Neuron (in vitro differentiated cells): ENCODE measurements around the gene THSD4.

Experiments
- H2AFZ ChIP-seq: one replicate; pipeline ENCODE4 v1.6.1; 2013; ENCODE audit warnings: low read depth, mild to moderate bottlenecking, inconsistent platforms, low read length, moderate library complexity
- H3K27me3 ChIP-seq: one replicate; pipeline ENCODE4 v1.6.1; 2013; ENCODE audit warnings: low read length; ENCODE audit not compliant: insufficient read depth
- H3K36me3 ChIP-seq: one replicate; pipeline ENCODE4 v1.6.1; 2013; ENCODE audit warnings: low read length; ENCODE audit not compliant: insufficient read depth
- H3K4me1 ChIP-seq: one replicate; pipeline ENCODE4 v1.6.1; 2013; ENCODE audit warnings: low read length; ENCODE audit not compliant: insufficient read depth
- H3K4me3 ChIP-seq: 2 replicates; pipeline ENCODE4 v1.5.1; 2013; ENCODE audit warnings: mild to moderate bottlenecking, low read length, moderate library complexity
- H3K9me3 ChIP-seq: one replicate; pipeline ENCODE4 v1.6.1; 2013; ENCODE audit warnings: low read length

Gene THSD4

GRCh38 chr15:71282076-71282475 lies 166.8 kb downstream of the THSD4 start:
- Histone ChIP-seq H2AFZ (no peak overlapping the region), H3K36me3 (no peaks in the 10 kb centered on the region), H3K4me3 (no peak overlapping the region), H3K9me3 (no peaks in the 10 kb centered on the region), H3K4me1 (no peaks in the 10 kb centered on the region), H3K27me3 (no peaks in the 10 kb centered on the region)

DNA sequence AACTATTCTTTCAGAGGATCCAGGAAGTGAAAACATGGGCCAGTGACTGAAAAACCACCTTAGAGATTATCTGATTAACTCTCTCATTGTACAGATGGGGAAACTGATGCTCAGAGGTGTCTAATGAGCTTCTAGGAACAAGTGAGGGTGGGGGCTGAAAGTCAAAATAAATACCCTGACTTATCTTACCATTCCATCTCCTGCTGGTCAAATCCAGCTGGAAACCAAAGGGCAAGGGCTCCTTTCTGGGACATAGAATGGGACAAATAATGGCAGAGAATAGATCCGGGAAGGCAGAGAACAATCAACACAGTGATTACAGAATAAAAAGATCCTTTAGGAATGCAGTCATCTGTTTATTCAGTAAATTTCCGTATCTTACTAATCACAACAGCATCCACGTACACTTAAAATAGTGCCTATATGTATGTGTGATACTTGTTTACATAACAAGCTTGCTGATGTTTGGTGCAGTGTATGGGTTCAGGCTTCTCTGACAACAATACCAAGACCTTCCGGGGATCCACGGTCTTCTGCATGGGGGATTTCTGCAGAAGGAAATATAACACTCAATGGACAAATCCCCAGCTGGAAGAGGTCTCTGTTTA lies 173.2 kb downstream of the THSD4 start:
- H3K36me3 ChIP-seq: no peaks in the 10 kb centered on the region
- no peaks in the 10 kb centered on the region for H3K9me3 ChIP-seq
- H3K27me3 ChIP-seq: no peaks in the 10 kb centered on the region
- no peaks in the 10 kb centered on the region for H3K4me1 ChIP-seq
- H3K4me3 ChIP-seq: no peak overlapping the region
- no peak overlapping the region for H2AFZ ChIP-seq

- Histone ChIP-seq H3K36me3 (no peaks in the 10 kb centered on the region), H3K4me3 (no peak overlapping the region), H3K4me1 (no peaks in the 10 kb centered on the region), H3K27me3 (no peaks in the 10 kb centered on the region), H3K9me3 (no peaks in the 10 kb centered on the region), H2AFZ (no peak overlapping the region)
Observed at GRCh38 chr15:71290002-71290401, 174.7 kb downstream of the THSD4 start.

- Histone ChIP-seq H3K27me3 (no peaks in the 10 kb centered on the region), H2AFZ (no peak overlapping the region), H3K4me3 (no peak overlapping the region), H3K4me1 (no peaks in the 10 kb centered on the region), H3K36me3 (no peaks in the 10 kb centered on the region), H3K9me3 (no peaks in the 10 kb centered on the region)
Observed at GRCh38 chr15:71290881-71291635, 175.8 kb downstream of the THSD4 start.

GRCh38 chr15:71291723-71292122 lies 176.5 kb downstream of the THSD4 start:
- no peaks in the 10 kb centered on the region for H3K27me3 ChIP-seq
- no peaks in the 10 kb centered on the region for H3K36me3 ChIP-seq
- H3K4me3 ChIP-seq: no peak overlapping the region
- no peaks in the 10 kb centered on the region for H3K9me3 ChIP-seq
- H2AFZ ChIP-seq: no peak overlapping the region
- H3K4me1 ChIP-seq: no peaks in the 10 kb centered on the region

- H3K9me3 ChIP-seq: no peaks in the 10 kb centered on the region
- no peaks in the 10 kb centered on the region for H3K27me3 ChIP-seq
- H2AFZ ChIP-seq: no peak overlapping the region
- no peaks in the 10 kb centered on the region for H3K4me1 ChIP-seq
- no peak overlapping the region for H3K4me3 ChIP-seq
- H3K36me3 ChIP-seq: no peaks in the 10 kb centered on the region
Observed at GRCh38 chr15:71293723-71294122, 178.5 kb downstream of the THSD4 start.

DNA sequence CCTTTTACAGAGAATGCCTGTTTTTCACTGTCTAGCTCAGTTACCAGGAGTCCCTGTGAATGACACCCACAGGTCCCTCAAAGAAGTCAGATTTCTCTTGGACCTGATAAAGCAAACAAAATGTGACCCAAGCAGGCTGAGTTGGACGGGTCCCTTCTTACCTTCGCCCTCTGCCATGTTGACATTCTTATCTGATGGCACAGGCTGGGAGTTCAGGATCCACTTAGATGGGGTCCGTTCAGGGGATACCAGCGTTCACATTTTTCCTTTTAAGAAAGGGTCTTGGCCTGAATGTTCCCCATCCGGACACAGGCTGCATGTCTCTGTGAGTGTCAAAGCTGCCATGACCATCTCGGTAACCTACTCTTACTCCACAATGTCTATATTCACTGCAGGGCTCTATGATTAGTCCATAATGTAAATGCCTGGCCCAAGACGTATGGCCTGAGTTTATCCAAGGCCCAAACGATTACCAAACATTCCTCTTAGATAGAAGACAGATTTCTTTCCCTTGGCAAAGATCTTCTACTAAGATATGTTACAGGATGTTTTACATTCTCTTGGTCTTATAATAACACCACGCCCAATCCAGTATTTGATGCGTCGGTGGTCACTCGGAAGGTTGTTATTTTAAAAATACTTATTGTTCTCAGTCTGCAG lies 179.1 kb downstream of the THSD4 start:
- Histone ChIP-seq H3K9me3 (no peaks in the 10 kb centered on the region), H3K4me3 (no peak overlapping the region), H3K27me3 (no peaks in the 10 kb centered on the region), H3K36me3 (no peaks in the 10 kb centered on the region), H3K4me1 (no peaks in the 10 kb centered on the region), H2AFZ (no peak overlapping the region)

DNA sequence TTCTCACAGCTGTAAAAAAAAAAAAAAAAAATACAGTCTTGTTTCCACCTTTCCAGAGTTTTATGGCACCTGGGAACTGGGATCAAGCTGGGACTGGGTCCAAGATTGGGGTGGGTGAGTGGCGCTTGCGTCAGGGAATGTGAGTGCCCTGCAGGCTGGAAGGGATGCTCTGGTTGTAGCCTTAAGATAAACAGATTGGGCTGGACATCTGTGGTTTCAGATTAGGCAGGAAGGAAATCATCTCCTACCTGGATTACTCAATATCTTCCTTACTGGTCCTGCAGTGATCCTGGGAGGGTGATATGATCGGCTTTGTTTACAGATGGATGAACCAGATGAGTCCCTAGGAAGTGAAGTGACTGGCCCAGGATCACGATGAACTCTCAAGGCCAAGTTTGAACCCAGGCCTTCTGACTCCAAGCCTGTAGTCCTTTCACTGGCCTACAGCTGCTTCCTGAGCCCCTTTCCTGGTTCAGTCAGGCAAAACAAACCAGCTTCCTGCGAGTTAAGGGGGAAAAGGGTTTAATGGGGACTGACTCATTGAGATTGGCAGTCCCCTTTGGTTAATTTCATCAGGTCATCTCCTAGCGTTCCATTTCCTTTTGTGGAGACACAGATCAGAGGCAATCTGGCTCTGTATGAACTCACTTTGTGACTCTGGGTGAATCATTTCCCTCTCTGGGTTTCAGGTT lies 179.8 kb downstream of the THSD4 start:
- no peak overlapping the region for H3K4me3 ChIP-seq
- H3K9me3 ChIP-seq: no peaks in the 10 kb centered on the region
- H3K27me3 ChIP-seq: no peaks in the 10 kb centered on the region
- H3K4me1 ChIP-seq: no peaks in the 10 kb centered on the region
- no peak overlapping the region for H2AFZ ChIP-seq
- H3K36me3 ChIP-seq: no peaks in the 10 kb centered on the region

DNA sequence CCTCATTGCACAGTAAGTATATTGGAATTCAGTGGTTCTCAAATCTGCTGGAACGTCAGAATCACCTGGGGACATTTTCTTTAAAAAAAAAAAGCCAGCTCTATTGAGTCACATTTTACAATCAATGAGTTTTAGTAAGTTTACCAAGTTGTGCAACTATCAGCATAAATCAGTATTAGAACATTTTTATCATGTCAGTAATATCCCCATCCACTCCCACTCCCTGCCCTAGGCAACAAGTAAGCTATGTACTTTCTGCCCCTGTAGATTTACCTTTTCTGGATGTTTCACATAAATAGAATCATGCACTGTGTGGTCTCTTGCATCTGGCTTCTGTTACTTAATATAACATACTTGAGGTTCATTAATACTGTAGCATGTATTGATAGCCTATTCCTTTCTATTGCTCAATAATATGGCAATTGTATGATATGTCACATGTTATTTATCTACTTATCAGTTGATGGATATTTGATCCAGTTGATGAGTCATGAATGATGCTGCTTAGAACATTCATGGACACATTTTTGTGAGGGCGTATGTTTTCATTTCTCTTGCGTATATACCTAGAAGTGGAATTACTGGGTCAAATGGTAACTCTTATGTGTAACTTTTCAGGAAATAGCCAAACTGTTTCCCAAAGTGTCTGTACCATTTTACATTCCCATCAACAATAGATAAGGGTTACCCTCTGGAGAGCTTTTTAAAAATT lies 180.5 kb downstream of the THSD4 start:
- no peak overlapping the region for H3K4me3 ChIP-seq
- H3K9me3 ChIP-seq: no peaks in the 10 kb centered on the region
- no peaks in the 10 kb centered on the region for H3K27me3 ChIP-seq
- H3K36me3 ChIP-seq: no peaks in the 10 kb centered on the region
- H2AFZ ChIP-seq: no peak overlapping the region
- peaks cover 2% of the 10 kb centered on the region for H3K4me1 ChIP-seq

DNA sequence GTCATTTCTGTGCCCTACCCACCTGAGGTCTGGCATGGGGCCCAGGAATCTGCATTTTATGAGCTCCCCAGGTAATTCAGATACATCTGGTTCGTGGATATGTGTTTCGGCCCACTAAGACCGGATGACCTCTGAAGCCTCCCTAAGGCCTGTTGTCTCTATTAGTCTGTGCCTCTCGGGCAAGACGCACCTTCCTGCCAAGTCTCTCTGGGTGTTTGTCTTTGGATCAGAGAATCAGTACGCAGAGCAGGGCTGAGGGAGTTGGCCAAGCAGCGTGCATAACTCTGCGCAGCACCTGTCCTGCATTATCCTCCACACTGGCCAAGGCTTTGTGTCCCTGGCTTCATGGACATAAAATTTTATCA lies 181.0 kb downstream of the THSD4 start:
- Histone ChIP-seq H3K4me1 (peaks cover 2% of the 10 kb centered on the region), H3K36me3 (no peaks in the 10 kb centered on the region), H3K27me3 (no peaks in the 10 kb centered on the region), H3K4me3 (no peak overlapping the region), H2AFZ (no peak overlapping the region), H3K9me3 (no peaks in the 10 kb centered on the region)

- H3K27me3 ChIP-seq: no peaks in the 10 kb centered on the region
- no peak overlapping the region for H2AFZ ChIP-seq
- peaks cover 2% of the 10 kb centered on the region for H3K4me1 ChIP-seq
- H3K4me3 ChIP-seq: no peak overlapping the region
- no peaks in the 10 kb centered on the region for H3K9me3 ChIP-seq
- H3K36me3 ChIP-seq: no peaks in the 10 kb centered on the region
Observed at GRCh38 chr15:71301958-71302621, 186.8 kb downstream of the THSD4 start.

GRCh38 chr15:71302861-71303410 lies 187.7 kb downstream of the THSD4 start:
- H3K36me3 ChIP-seq: no peaks in the 10 kb centered on the region
- H3K4me1 ChIP-seq: peaks cover 2% of the 10 kb centered on the region
- H3K9me3 ChIP-seq: no peaks in the 10 kb centered on the region
- no peaks in the 10 kb centered on the region for H3K27me3 ChIP-seq
- H2AFZ ChIP-seq: no peak overlapping the region
- no peak overlapping the region for H3K4me3 ChIP-seq
